ENCODE measurements around the gene RAVER2.

DNA sequence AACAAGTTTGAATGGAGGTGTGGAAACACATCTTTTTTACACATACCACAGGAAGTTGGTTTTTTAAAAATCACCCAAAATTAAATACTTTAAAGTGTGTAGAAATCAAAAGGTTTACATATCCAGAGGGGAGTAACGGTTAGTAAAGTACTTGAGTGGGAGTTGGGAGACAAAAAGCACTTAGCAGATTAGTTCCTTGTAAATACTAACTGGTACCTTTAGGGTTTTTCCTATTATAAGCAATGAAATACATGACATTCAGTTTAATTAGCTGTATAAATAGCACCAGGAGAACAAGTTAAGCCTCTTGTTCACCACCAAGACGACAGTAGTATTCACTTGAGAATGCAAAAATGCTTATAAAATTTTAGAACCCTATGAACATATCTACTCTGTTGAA lies 23.7 kb upstream of the RAVER2 start:
- TF ChIP-seq POLR2AphosphoS5 (IDR thresholded peaks at IDR 0.05; ENCODE audit: low read depth), result no peak
- TF ChIP-seq EZH2phosphoT487 (IDR thresholded peaks at IDR 0.05; ENCODE audit: unreplicated experiment), result no peak
- no peak for TF ChIP-seq CREB1 (CRISPR knock-in tag; IDR thresholded peaks at IDR 0.05; ENCODE audit: low read depth)
- TF ChIP-seq, protein P1, sequence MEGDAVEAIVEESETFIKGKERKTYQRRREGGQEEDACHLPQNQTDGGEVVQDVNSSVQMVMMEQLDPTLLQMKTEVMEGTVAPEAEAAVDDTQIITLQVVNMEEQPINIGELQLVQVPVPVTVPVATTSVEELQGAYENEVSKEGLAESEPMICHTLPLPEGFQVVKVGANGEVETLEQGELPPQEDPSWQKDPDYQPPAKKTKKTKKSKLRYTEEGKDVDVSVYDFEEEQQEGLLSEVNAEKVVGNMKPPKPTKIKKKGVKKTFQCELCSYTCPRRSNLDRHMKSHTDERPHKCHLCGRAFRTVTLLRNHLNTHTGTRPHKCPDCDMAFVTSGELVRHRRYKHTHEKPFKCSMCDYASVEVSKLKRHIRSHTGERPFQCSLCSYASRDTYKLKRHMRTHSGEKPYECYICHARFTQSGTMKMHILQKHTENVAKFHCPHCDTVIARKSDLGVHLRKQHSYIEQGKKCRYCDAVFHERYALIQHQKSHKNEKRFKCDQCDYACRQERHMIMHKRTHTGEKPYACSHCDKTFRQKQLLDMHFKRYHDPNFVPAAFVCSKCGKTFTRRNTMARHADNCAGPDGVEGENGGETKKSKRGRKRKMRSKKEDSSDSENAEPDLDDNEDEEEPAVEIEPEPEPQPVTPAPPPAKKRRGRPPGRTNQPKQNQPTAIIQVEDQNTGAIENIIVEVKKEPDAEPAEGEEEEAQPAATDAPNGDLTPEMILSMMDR (conservative IDR thresholded peaks at IDR 0.05; ENCODE audit: low read depth in 2 of 2), result no peak
- no peak for TF ChIP-seq REST (IDR thresholded peaks at IDR 0.05; ENCODE audit: unreplicated experiment)

Measured in GM23338 (cell line).